Measurements from ENCODE around the gene ACIN1.

Gene ACIN1

DNA sequence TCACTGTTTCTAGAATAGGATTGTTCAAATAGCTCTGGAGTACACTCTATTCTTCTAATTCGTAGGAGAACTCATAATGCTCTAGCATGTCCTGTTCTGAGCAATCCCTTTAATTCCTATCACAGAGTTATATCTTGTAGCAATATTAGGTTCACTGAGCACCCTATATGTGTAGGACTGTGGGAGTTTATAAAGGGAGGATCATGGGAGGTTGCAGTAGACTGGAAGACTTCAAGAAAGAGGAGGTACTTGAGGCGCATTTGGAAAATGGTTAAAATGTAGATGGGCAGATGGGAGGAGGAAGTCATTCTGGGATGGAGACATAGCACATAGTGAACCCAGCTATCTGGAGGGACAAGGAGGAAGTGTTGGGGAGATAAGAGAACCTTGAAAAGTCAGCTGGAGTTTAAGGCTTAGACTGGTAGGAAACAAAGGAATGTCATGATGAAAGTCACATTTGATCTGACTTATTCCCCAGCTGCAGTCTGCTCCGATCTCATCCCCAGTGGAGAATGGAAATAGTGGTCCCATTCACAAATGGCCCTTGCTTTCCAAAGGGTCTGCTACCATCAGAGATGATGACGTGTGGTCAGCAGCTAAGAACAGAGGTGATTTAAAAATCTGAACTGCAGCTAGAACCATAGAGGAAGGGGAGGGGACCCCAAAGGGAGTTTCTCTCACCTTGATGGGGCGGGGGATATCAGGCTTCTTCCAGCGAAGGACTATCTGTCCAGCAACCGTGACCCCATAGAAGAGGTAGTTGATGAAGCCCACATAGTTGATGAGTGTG is 34.2 kb upstream of the ACIN1 start:
- no peak for TF ChIP-seq YY1 (IDR thresholded peaks at IDR 0.05; ENCODE audit: low read depth)
- TF ChIP-seq TAF1 (IDR thresholded peaks at IDR 0.05; ENCODE audit: low read depth): no peak
- TF ChIP-seq CREB1 (IDR thresholded peaks at IDR 0.05; ENCODE audit: low read depth): no peak
- TF ChIP-seq FOXM1 (IDR thresholded peaks at IDR 0.05; ENCODE audit: borderline replicate concordance, low read depth): no peak
- TF ChIP-seq CEBPB (IDR thresholded peaks at IDR 0.05): no peak
- TF ChIP-seq NFIC (IDR thresholded peaks at IDR 0.05): no peak
- TF ChIP-seq, protein P1, sequence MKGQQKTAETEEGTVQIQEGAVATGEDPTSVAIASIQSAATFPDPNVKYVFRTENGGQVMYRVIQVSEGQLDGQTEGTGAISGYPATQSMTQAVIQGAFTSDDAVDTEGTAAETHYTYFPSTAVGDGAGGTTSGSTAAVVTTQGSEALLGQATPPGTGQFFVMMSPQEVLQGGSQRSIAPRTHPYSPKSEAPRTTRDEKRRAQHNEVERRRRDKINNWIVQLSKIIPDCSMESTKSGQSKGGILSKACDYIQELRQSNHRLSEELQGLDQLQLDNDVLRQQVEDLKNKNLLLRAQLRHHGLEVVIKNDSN (IDR thresholded peaks at IDR 0.05): no peak
- TF ChIP-seq, protein P2, sequence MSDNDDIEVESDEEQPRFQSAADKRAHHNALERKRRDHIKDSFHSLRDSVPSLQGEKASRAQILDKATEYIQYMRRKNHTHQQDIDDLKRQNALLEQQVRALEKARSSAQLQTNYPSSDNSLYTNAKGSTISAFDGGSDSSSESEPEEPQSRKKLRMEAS (IDR thresholded peaks at IDR 0.05): no peak
- TF ChIP-seq RAD21 (IDR thresholded peaks at IDR 0.05; ENCODE audit: low read depth): no peak
- no peak for TF ChIP-seq ZBTB7A (IDR thresholded peaks at IDR 0.05; ENCODE audit: low read depth)
- TF ChIP-seq TCF12 (IDR thresholded peaks at IDR 0.05; ENCODE audit: low read depth): no peak
- no peak for TF ChIP-seq TEAD4 (IDR thresholded peaks at IDR 0.05)
- TF ChIP-seq, protein P3, sequence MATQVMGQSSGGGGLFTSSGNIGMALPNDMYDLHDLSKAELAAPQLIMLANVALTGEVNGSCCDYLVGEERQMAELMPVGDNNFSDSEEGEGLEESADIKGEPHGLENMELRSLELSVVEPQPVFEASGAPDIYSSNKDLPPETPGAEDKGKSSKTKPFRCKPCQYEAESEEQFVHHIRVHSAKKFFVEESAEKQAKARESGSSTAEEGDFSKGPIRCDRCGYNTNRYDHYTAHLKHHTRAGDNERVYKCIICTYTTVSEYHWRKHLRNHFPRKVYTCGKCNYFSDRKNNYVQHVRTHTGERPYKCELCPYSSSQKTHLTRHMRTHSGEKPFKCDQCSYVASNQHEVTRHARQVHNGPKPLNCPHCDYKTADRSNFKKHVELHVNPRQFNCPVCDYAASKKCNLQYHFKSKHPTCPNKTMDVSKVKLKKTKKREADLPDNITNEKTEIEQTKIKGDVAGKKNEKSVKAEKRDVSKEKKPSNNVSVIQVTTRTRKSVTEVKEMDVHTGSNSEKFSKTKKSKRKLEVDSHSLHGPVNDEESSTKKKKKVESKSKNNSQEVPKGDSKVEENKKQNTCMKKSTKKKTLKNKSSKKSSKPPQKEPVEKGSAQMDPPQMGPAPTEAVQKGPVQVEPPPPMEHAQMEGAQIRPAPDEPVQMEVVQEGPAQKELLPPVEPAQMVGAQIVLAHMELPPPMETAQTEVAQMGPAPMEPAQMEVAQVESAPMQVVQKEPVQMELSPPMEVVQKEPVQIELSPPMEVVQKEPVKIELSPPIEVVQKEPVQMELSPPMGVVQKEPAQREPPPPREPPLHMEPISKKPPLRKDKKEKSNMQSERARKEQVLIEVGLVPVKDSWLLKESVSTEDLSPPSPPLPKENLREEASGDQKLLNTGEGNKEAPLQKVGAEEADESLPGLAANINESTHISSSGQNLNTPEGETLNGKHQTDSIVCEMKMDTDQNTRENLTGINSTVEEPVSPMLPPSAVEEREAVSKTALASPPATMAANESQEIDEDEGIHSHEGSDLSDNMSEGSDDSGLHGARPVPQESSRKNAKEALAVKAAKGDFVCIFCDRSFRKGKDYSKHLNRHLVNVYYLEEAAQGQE (IDR thresholded peaks at IDR 0.05; ENCODE audit: low read depth): no peak
- no peak for TF ChIP-seq EP300 (IDR thresholded peaks at IDR 0.05; ENCODE audit: borderline replicate concordance)
- TF ChIP-seq EGR1 (IDR thresholded peaks at IDR 0.05): no peak

DNA sequence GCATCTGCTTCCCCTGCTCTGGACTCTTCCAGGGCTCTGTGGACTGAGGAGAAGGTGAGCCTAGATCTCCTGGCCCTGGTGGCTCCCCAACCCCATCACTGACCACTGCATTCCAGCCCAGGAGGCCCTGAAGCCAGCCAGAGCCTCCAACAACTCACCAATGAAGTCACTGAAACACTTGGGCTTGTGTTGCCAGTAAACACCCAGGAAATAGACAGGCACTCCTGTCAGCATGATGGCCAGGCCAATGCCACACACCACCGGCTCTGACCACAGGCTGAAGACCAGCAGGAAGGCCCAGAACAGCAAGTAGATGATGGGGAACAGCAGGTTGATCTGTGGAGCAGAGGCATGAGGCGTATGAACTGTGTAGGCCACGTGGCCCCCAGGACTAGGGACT is 32.9 kb upstream of the ACIN1 start:
- TF ChIP-seq, protein P3 (IDR thresholded peaks at IDR 0.05; ENCODE audit: low read depth): no peak
- TF ChIP-seq CEBPB (IDR thresholded peaks at IDR 0.05) (no peak), FOXM1 (IDR thresholded peaks at IDR 0.05; ENCODE audit: borderline replicate concordance, low read depth) (no peak), NFIC (IDR thresholded peaks at IDR 0.05) (no peak), YY1 (IDR thresholded peaks at IDR 0.05; ENCODE audit: low read depth) (no peak), CREB1 (IDR thresholded peaks at IDR 0.05; ENCODE audit: low read depth) (no peak), RAD21 (IDR thresholded peaks at IDR 0.05; ENCODE audit: low read depth) (no peak), TCF12 (IDR thresholded peaks at IDR 0.05; ENCODE audit: low read depth) (no peak), EP300 (IDR thresholded peaks at IDR 0.05; ENCODE audit: borderline replicate concordance) (no peak), ZBTB7A (IDR thresholded peaks at IDR 0.05; ENCODE audit: low read depth) (no peak), TEAD4 (IDR thresholded peaks at IDR 0.05) (no peak), TAF1 (IDR thresholded peaks at IDR 0.05; ENCODE audit: low read depth) (no peak)
- TF ChIP-seq, protein P1 (IDR thresholded peaks at IDR 0.05): no peak
- TF ChIP-seq, protein P2 (IDR thresholded peaks at IDR 0.05): no peak

DNA sequence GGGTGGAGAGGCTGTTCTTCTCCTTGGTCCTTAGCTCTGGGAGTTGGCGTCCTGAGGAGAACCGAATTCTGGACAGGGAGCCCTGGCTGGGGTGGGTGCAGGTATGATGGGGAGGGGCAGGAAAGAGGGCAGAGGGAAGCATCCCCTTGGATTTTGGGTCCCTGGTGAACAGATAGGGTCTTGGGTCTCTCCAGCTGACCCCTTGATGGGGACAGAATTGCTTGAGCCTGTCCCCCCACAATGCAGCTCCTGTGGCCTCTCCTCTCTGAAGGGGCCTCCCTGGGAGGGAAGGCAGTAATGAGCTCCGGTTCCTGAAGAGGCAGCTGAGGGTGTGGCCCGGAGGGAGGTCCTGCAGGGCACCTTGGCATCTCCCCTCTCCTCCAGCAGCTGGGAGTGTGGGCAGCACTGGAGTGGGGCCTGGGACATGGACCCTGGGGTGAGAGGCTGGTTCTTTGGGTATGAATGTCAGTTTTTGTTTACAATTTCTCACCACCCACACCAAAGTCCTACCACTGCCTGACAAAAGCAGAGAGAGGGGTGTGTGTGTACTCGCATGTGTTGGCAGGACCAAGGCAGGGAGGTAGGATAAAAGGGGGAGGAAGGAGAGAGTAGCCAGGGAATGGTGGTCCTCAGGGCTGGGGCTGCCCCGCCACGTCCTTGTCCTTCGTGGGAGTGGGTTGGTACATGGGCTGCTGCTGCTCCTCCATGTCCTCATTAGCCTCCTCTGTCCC is 31.8 kb upstream of the ACIN1 start:
- TF ChIP-seq, protein P2 (IDR thresholded peaks at IDR 0.05): no peak
- TF ChIP-seq TAF1 (IDR thresholded peaks at IDR 0.05; ENCODE audit: low read depth) (no peak), YY1 (IDR thresholded peaks at IDR 0.05; ENCODE audit: low read depth) (no peak), FOXM1 (IDR thresholded peaks at IDR 0.05; ENCODE audit: borderline replicate concordance, low read depth) (no peak), RAD21 (IDR thresholded peaks at IDR 0.05; ENCODE audit: low read depth) (no peak), ZBTB7A (IDR thresholded peaks at IDR 0.05; ENCODE audit: low read depth) (no peak), CEBPB (IDR thresholded peaks at IDR 0.05) (no peak), NFIC (IDR thresholded peaks at IDR 0.05) (no peak), EP300 (IDR thresholded peaks at IDR 0.05; ENCODE audit: borderline replicate concordance) (no peak), CREB1 (IDR thresholded peaks at IDR 0.05; ENCODE audit: low read depth) (no peak), EGR1 (IDR thresholded peaks at IDR 0.05) (no peak), TEAD4 (IDR thresholded peaks at IDR 0.05) (no peak), TCF12 (IDR thresholded peaks at IDR 0.05; ENCODE audit: low read depth) (no peak)
- TF ChIP-seq, protein P3 (IDR thresholded peaks at IDR 0.05; ENCODE audit: low read depth): no peak
- TF ChIP-seq, protein P1 (IDR thresholded peaks at IDR 0.05): no peak

Data from Ishikawa (cell line).